Spleen (tissue), 13 donors: ENCODE results near the gene KLHL40. TPM values are rescaled to one million over a fixed set of nuclear protein-coding genes. Genes with fewer than 3 reads are reported as not detected.

Experiments used
- DNase-seq: peaks from one replicate; pipeline ENCODE4 v3.0.0-alpha.2; 2020
- H3K27ac ChIP-seq, 8 donors: fragments of 200-600 bp; sonication (generic) in 7 of 8; 1 replicate in 4 of 8; 2 replicates in 4 of 8; pipeline versions ENCODE4 v1.5.0 to v1.8.0; 2016 to 2021; ENCODE audit warnings: inconsistent platforms in 4 of 8, mild to moderate bottlenecking in 4 of 8, moderate library complexity in 1 of 8
- H3K27me3 ChIP-seq, 7 donors: fragments of 200-600 bp; sonication (generic) in 6 of 7; replicated peaks in 1 of 7; 1 replicate in 4 of 7; 2 replicates in 3 of 7; pipeline versions ENCODE4 v1.5.0 to v1.8.0; 2016 to 2021; ENCODE audit warnings: inconsistent platforms in 3 of 7, mild to moderate bottlenecking in 1 of 7
- H3K36me3 ChIP-seq, 6 donors: fragments of 200-600 bp; sonication (generic) in 5 of 6; 1 replicate in 4 of 6; 2 replicates in 2 of 6; pipeline versions ENCODE4 v1.5.0 to v1.8.0; 2016 to 2021; ENCODE audit warnings: inconsistent platforms in 2 of 6
- H3K4me1 ChIP-seq, 6 donors: fragments of 200-600 bp; sonication (generic) in 5 of 6; 1 replicate in 3 of 6; 2 replicates in 3 of 6; pipeline versions ENCODE4 v1.5.0 to v1.8.0; 2016 to 2021; ENCODE audit warnings: inconsistent platforms in 3 of 6
- H3K4me3 ChIP-seq, 8 donors: fragments of 200-600 bp; sonication (generic) in 7 of 8; 1 replicate in 4 of 8; 2 replicates in 4 of 8; pipeline versions ENCODE4 v1.5.0 to v1.8.0; 2016 to 2021; ENCODE audit warnings: inconsistent platforms in 4 of 8, mild to moderate bottlenecking in 4 of 8, moderate library complexity in 2 of 8
- H3K9me3 ChIP-seq, 8 donors: fragments of 200-600 bp; sonication (generic) in 7 of 8; 1 replicate in 4 of 8; 2 replicates in 4 of 8; pipeline versions ENCODE4 v1.5.0 to v1.8.0; 2016 to 2021; ENCODE audit warnings: inconsistent platforms in 4 of 8
- CTCF ChIP-seq, 11 experiments: fragments of 200-600 bp in 7 of 11; fragments of 450-650 bp in 4 of 11; sonication (generic) in 4 of 11; IDR thresholded peaks in 8 of 11; conservative IDR thresholded peaks in 3 of 11; 1 replicate in 7 of 11; 2 replicates in 4 of 11; pipeline versions ENCODE4 v1.4.0 to v1.8.0; 2016 to 2021; ENCODE audit warnings: antibody characterized with exemption in 11 of 11, inconsistent platforms in 4 of 11, mild to moderate bottlenecking in 1 of 11
- POLR2A ChIP-seq, 3 donors: fragments of 450-650 bp; IDR thresholded peaks; one replicate each; pipeline ENCODE4 v1.5.1; 2017; ENCODE audit warnings: antibody characterized with exemption in 3 of 3, mild to moderate bottlenecking in 1 of 3
- POLR2AphosphoS5 ChIP-seq, 3 donors: sonication (generic); formaldehyde crosslinking; IDR thresholded peaks; one replicate each; pipeline ENCODE4 v1.5.1; 2017; ENCODE audit warnings: antibody characterized with exemption in 3 of 3
- WGBS, 5 donors: extraction: QIAGEN DNeasy Blood & Tissue Kit in 3 of 5; methylation state at CpG; one replicate each; pipeline versions ENCODE4 v1.1.5 to v1.1.7; 2013 to 2018; 5-methylcytosine and 5-hydroxymethylcytosine counted together
- intact Hi-C: fragments of 100-400 bp; cut with DNase I; formaldehyde crosslinking; loops from one replicate; pipeline ENCODE4 v1.15.0; 2023; ENCODE audit warnings: low total_unique reads
- long read RNA-seq, 2 donors: transcript quantifications; one replicate each; lab custom pipeline, GENCODE V29; 2026
- polyA plus RNA-seq, 3 donors: library from polyadenylated mRNA; stranded (reverse); fragments of 200-250 nt; gene quantifications; one replicate each; pipeline ENCODE4 v1.2.1, GENCODE V29; 2013
- total RNA-seq, 7 donors: library from RNA; depleted of rRNA in 3 of 7; stranded (reverse); fragments of >200 nt in 3 of 7; fragmentation: NEBNext Ultra II Directional in 4 of 7; extraction: Animal tissue kit (Norgen Biotek cat#: 25700) in 4 of 7; gene quantifications; one replicate each; pipeline versions ENCODE4 v1.1.0 to v1.2.1, GENCODE V29; 2016 to 2021
- donor health status: healthy with polysubstance abuse.
- donor health status: DM: no; HTN: no; CAD: no; lungs with moderate emphysema.
- donor health status: DM: no; HTN: no; CAD: no.
- donor health status: Bipolar disorder and iron deficiency.
- donor health status: healthy.
- donor health status: DM: no; HTN: no; CAD: no.
- donor health status: DM: yes; HTN: yes; CAD: no.

Gene KLHL40
- total RNA-seq (not detected), polyA plus RNA-seq (under 1 TPM in 2 of 3 donors, not detected in 1; 0.03 to 0.17 TPM)
- long read RNA-seq, donor 1 = 0 reads
- long read RNA-seq, donor 2 = 0 reads

- intact Hi-C loops = no loop called here
Measured at GRCh38 chr3:42685363-42685881, at the start of gene KLHL40. Gene KLHL40, plus strand, starts transcription at chr3:42685537. Its CDS starts 82 bp downstream, at chr3:42685619.

GRCh38 chr3:42637001-42637400 is 48.3 kb upstream of the KLHL40 start:
- Histone ChIP-seq H3K9me3 (no peaks in the 10 kb centered on the region), H3K27me3 (no peaks in the 10 kb centered on the region), H3K4me3 (no peak overlapping the region), H3K36me3 (peaks cover 0 to 100% (median 86%) of the 10 kb centered on the region in 6 donors), H3K27ac (no peak overlapping the region), H3K4me1 (peaks cover 0 to 40% (median 22%) of the 10 kb centered on the region in 6 donors)
- no peak for DNase-seq
- intact Hi-C loops = no loop called here
- 91 to 96% (median 95%) methylated on average over 6 of the region's 6 CpGs for WGBS, 5 donors
- TF ChIP-seq POLR2AphosphoS5 (IDR thresholded peaks at IDR 0.05) (no peak), POLR2A (IDR thresholded peaks at IDR 0.05) (no peak), CTCF (IDR thresholded peaks at IDR 0.05 in 8 of 11, conservative IDR thresholded peaks at IDR 0.05 in 3 of 11) (no peak)

More at GRCh38 chr3:42685363-42685881, at the start of gene KLHL40:
- Histone ChIP-seq H3K4me1 (peaks cover 0 to 10% (median 3%) of the 10 kb centered on the region in 6 donors), H3K27ac (no peak within 1 kb of the TSS), H3K4me3 (peak within 1 kb of the TSS in 1 of 8 donors; percentile 32), H3K9me3 (no peaks in the 10 kb centered on the region), H3K36me3 (no peaks in the 10 kb centered on the region), H3K27me3 (peaks cover 0 to 47% (median 12%) of the 10 kb centered on the region in 7 donors)
- peak; percentile 53 for DNase-seq
- no peak for TF ChIP-seq POLR2A (IDR thresholded peaks at IDR 0.05)
- TF ChIP-seq POLR2AphosphoS5 (IDR thresholded peaks at IDR 0.05) = no peak
- no peak for TF ChIP-seq CTCF (IDR thresholded peaks at IDR 0.05 in 8 of 11, conservative IDR thresholded peaks at IDR 0.05 in 3 of 11)
- WGBS, 5 donors = 17 to 79% (median 48%) methylated on average over 1 to 34 of the region's 34 CpGs

GRCh38 chr3:42638339-42638842 is 46.9 kb upstream of the KLHL40 start:
- peaks cover 3 to 100% (median 85%) of the 10 kb centered on the region in 6 donors for H3K36me3 ChIP-seq
- WGBS, 5 donors = 68 to 78% (median 69%) methylated on average over 6 of the region's 6 CpGs
- TF ChIP-seq POLR2A (IDR thresholded peaks at IDR 0.05) = no peak
- no peak for TF ChIP-seq POLR2AphosphoS5 (IDR thresholded peaks at IDR 0.05)
- no peak for TF ChIP-seq CTCF (IDR thresholded peaks at IDR 0.05 in 8 of 11, conservative IDR thresholded peaks at IDR 0.05 in 3 of 11)
- H3K4me3 ChIP-seq = no peak overlapping the region
- H3K4me1 ChIP-seq = peaks cover 0 to 40% (median 22%) of the 10 kb centered on the region in 6 donors
- intact Hi-C loops = no loop called here
- H3K27ac ChIP-seq = peak overlapping the region; percentile 11 to 79 (median 62)
- H3K9me3 ChIP-seq = no peaks in the 10 kb centered on the region
- no peak for DNase-seq
- H3K27me3 ChIP-seq = no peaks in the 10 kb centered on the region

- no peaks in the 10 kb centered on the region for H3K9me3 ChIP-seq
- peak overlapping the region; percentile 11 to 79 (median 62) for H3K27ac ChIP-seq
- WGBS, 5 donors = 56 to 77% (median 73%) methylated on average over 6 of the region's 6 CpGs
- H3K36me3 ChIP-seq = peaks cover 3 to 100% (median 84%) of the 10 kb centered on the region in 6 donors
- H3K4me3 ChIP-seq = peak overlapping the region in 1 of 8 donors; percentile 8
- TF ChIP-seq CTCF (IDR thresholded peaks at IDR 0.05 in 8 of 11, conservative IDR thresholded peaks at IDR 0.05 in 3 of 11) (no peak), POLR2AphosphoS5 (IDR thresholded peaks at IDR 0.05) (peak in 1 of 3 donors; percentile 47)
- intact Hi-C loops = no loop called here
- peaks cover 0 to 40% (median 22%) of the 10 kb centered on the region in 6 donors for H3K4me1 ChIP-seq
- H3K27me3 ChIP-seq = no peaks in the 10 kb centered on the region
- DNase-seq = no peak
Measured at GRCh38 chr3:42639192-42639591, 46.1 kb upstream of the KLHL40 start.
